GM12878 (cell line): Measurements from ENCODE around the gene CPLX1. TPM values are rescaled to one million over a fixed set of nuclear protein-coding genes. Genes with fewer than 3 reads are reported as not detected.

ENCODE experiments used
- ATAC-seq: fragments of 200-7000 bp; cut with Tn5 transposase; 3 replicates; pipeline ENCODE4 v1.9.1; 2020; ENCODE audit warnings: mild to moderate bottlenecking, moderate library complexity
- BruUV-seq: library from RNA; stranded (reverse); fragments of 400-500 nt; replicated peaks from 2 replicates; lab custom pipeline; 2021; lab: Mats Ljungman, UMichigan
- CTCF ChIA-PET: fragments of 300-600 bp; sonication (Branson Sonifier 250); formaldehyde crosslinking; extraction: SDS; loops from one replicate; lab custom pipeline; 2021; ENCODE audit warnings: inconsistent platforms; lab: Yijun Ruan, JAX
- POLR2A ChIA-PET: fragments of 350-600 bp; formaldehyde crosslinking; extraction: SDS; loops from one replicate; lab custom pipeline; 2021; ENCODE audit warnings: inconsistent platforms; lab: Charles Lee
- RAD21 ChIA-PET: fragments of 300-600 bp; sonication (Branson Sonifier 250); formaldehyde crosslinking; loops from one replicate; lab custom pipeline; 2023; ENCODE audit warnings: antibody characterized with exemption; ENCODE audit not compliant: unreplicated experiment; lab: Charles Lee
- SMC1A ChIA-PET: fragments of 300-600 bp; sonication (Branson Sonifier 250); formaldehyde crosslinking; loops from one replicate; lab custom pipeline; 2023; ENCODE audit not compliant: unreplicated experiment, uncharacterized antibody; lab: Charles Lee
- DNase-seq: peaks from one replicate; pipeline ENCODE4 v3.0.0-alpha.2; 2011; ENCODE audit warnings: low read depth, low spot score
- FAIRE-seq: peaks from 3 replicates; lab custom pipeline; 2011; peaks lifted over from hg19 to GRCh38; lab: Jason Lieb, UNC
- H2AFZ ChIP-seq: 2 replicates; pipeline ENCODE4 v1.6.0; 2011; ENCODE audit warnings: low read depth, low read length, control low read depth; ENCODE audit not compliant: control insufficient read depth
- H3K27ac ChIP-seq: 2 replicates; pipeline ENCODE4 v1.5.1; 2011; ENCODE audit warnings: control low read depth; ENCODE audit not compliant: control insufficient read depth, insufficient read depth
- H3K27me3 ChIP-seq, 2 experiments: replicated peaks in 1 of 2; 2 replicates each; pipeline versions ENCODE4 v1.6.0 to v1.6.1; 2011; ENCODE audit warnings: low read length in 1 of 2; ENCODE audit not compliant: control insufficient read depth in 2 of 2, insufficient read depth in 2 of 2
- H3K36me3 ChIP-seq, 2 experiments: 2 replicates each; pipeline ENCODE4 v1.5.1; 2011; ENCODE audit warnings: low read length in 1 of 2; ENCODE audit not compliant: control insufficient read depth in 2 of 2, insufficient read depth in 2 of 2
- H3K4me1 ChIP-seq: 2 replicates; pipeline ENCODE4 v1.6.1; 2011; ENCODE audit warnings: mild to moderate bottlenecking, low read length, moderate library complexity, mixed read lengths; ENCODE audit not compliant: control insufficient read depth, insufficient read depth
- H3K4me2 ChIP-seq: 2 replicates; pipeline ENCODE4 v1.6.0; 2011; ENCODE audit warnings: control low read depth; ENCODE audit not compliant: control insufficient read depth, insufficient read depth
- H3K4me3 ChIP-seq: fragments of 200-600 bp; sonication (generic); 2 replicates; pipeline ENCODE4 v1.5.1; 2016
- H3K79me2 ChIP-seq: 2 replicates; pipeline ENCODE4 v1.6.0; 2011; ENCODE audit warnings: low read length; ENCODE audit not compliant: control insufficient read depth, insufficient read depth
- H3K9ac ChIP-seq: 2 replicates; pipeline ENCODE4 v1.8.0; 2011; ENCODE audit warnings: low read length, control low read depth, mixed read lengths; ENCODE audit not compliant: control insufficient read depth, insufficient read depth
- H3K9me3 ChIP-seq: replicated peaks from 3 replicates; pipeline ENCODE4 v1.5.1; 2011; ENCODE audit warnings: mild to moderate bottlenecking, low read length; ENCODE audit not compliant: control insufficient read depth, insufficient read depth
- H4K20me1 ChIP-seq: 2 replicates; pipeline ENCODE4 v1.6.0; 2011; ENCODE audit not compliant: control insufficient read depth, insufficient read depth
- BHLHE40 ChIP-seq, 2 experiments: fragments of 450-650 bp in 1 of 2; IDR thresholded peaks; 2 replicates each; pipeline ENCODE4 v1.6.1; 2011 to 2017; ENCODE audit warnings: low read depth in 2 of 2, borderline replicate concordance in 1 of 2, improper control_type of control experiment in 1 of 2, low read length in 1 of 2, mild to moderate bottlenecking in 1 of 2
- HCFC1 ChIP-seq: fragments of 150-350 bp; IDR thresholded peaks from 2 replicates; pipeline ENCODE4 v1.6.1; 2014; ENCODE audit warnings: low read length
- IKZF2 ChIP-seq, 2 experiments: fragments of 450-650 bp; IDR thresholded peaks; 2 replicates each; pipeline ENCODE4 v1.6.1; 2017; ENCODE audit warnings: mild to moderate bottlenecking in 2 of 2, moderate library complexity in 2 of 2
- IRF4 ChIP-seq: IDR thresholded peaks from 2 replicates; pipeline ENCODE4 v1.6.1; 2011; ENCODE audit warnings: low read depth, low read length
- MYB ChIP-seq: fragments of 150-350 bp; IDR thresholded peaks from 2 replicates; pipeline ENCODE4 v1.6.1; 2014; ENCODE audit warnings: mild to moderate bottlenecking, low read depth, low read length, borderline replicate concordance
- PAX5 ChIP-seq: IDR thresholded peaks from 2 replicates; pipeline ENCODE4 v1.6.1; 2011; ENCODE audit warnings: low read depth, low read length, borderline replicate concordance
- PML ChIP-seq: IDR thresholded peaks from 2 replicates; pipeline ENCODE4 v1.6.1; 2012; ENCODE audit warnings: low read length, inconsistent platforms
- POLR2A ChIP-seq: IDR thresholded peaks from 2 replicates; pipeline ENCODE4 v1.6.1; 2011; ENCODE audit warnings: low read depth, mild to moderate bottlenecking, low read length
- RELB ChIP-seq: fragments of 450-650 bp; IDR thresholded peaks from 2 replicates; pipeline ENCODE4 v1.6.1; 2017; ENCODE audit warnings: low read depth, mild to moderate bottlenecking, moderate library complexity
- RFX5 ChIP-seq: IDR thresholded peaks from 2 replicates; pipeline ENCODE4 v1.6.1; 2011; ENCODE audit warnings: low read depth, low read length, improper control_type of control experiment
- SMC3 ChIP-seq: IDR thresholded peaks from 2 replicates; pipeline ENCODE4 v1.6.1; 2011; ENCODE audit warnings: low read length, improper control_type of control experiment, borderline replicate concordance
- TBL1XR1 ChIP-seq: IDR thresholded peaks from 2 replicates; pipeline ENCODE4 v1.6.1; 2012; ENCODE audit warnings: low read depth, low read length, improper control_type of control experiment
- TCF3 ChIP-seq: IDR thresholded peaks from 2 replicates; pipeline ENCODE4 v1.6.1; 2012; ENCODE audit warnings: low read depth, mild to moderate bottlenecking, low read length, borderline replicate concordance; ENCODE audit not compliant: insufficient read depth
- ZBTB4 ChIP-seq: fragments of 450-650 bp; formaldehyde crosslinking; IDR thresholded peaks from 2 replicates; pipeline ENCODE4 v1.4.0; 2022; ENCODE audit warnings: mild to moderate bottlenecking, moderate library complexity
- ZNF274 ChIP-seq: IDR thresholded peaks from one replicate; pipeline ENCODE4 v1.8.0; 2011; ENCODE audit not compliant: insufficient read length, insufficient read depth
- ZNF622 ChIP-seq: fragments of 450-650 bp; IDR thresholded peaks from 2 replicates; pipeline ENCODE4 v1.6.1; 2017; ENCODE audit warnings: mild to moderate bottlenecking, inconsistent platforms
- WGBS: methylation state at CpG from one replicate; pipeline ENCODE4 v1.1.6; 2016; ENCODE audit warnings: low lambda C conversion rate; ENCODE audit not compliant: insufficient replicate concordance, insufficient coverage; ENCODE audit errors: missing lambda C conversion rate; 5-methylcytosine and 5-hydroxymethylcytosine counted together
- in situ Hi-C: fragments of 300-500 bp; cut with MboI; formaldehyde crosslinking; loops from 9 replicates; pipeline ENCODE4 v1.14.3; 2018; ENCODE audit warnings: mixed read lengths
- intact Hi-C: fragments of 100-400 bp; cut with micrococcal nuclease; formaldehyde crosslinking; loops from one replicate; pipeline ENCODE4 v1.14.2; 2022; ENCODE audit not compliant: unreplicated experiment
- polyA plus RNA-seq, 11 experiments: library from polyadenylated mRNA; depleted of rRNA in 4 of 11; unstranded in 6 of 11; stranded (reverse) in 5 of 11; fragments of >200 nt; fragmentation: Nextera tagmentation in 4 of 11; fragmentation: Illumina TruSeq in 1 of 11; extraction: Ambion mirVana in 4 of 11; extraction: Trizol in 1 of 11; gene quantifications; 1 replicate in 1 of 11; 2 replicates in 10 of 11; pipeline versions ENCODE4 v1.2.1 to v1.2.3, GENCODE V29; 2011 to 2016; ENCODE audit warnings: inconsistent platforms in 2 of 11, missing spikeins in 2 of 11, low read depth in 1 of 11
- total RNA-seq, 4 experiments: library from RNA; depleted of rRNA in 3 of 4; stranded (reverse); fragments of >200 nt in 3 of 4; fragmentation: Illumina TruSeq in 1 of 4; extraction: Trizol in 1 of 4; gene quantifications; 2 replicates each; pipeline versions ENCODE4 v1.2.1 to v1.2.3, GENCODE V29; 2013 to 2021

CPLX1 gene
- total and polyA plus RNA-seq, 10 of the 15 experiments (the other 5 are each of a cell fraction or from before 2014, with no cell fraction given): 0.04 to 1.2 (median 0.13) TPM; not detected in 5

DNA sequence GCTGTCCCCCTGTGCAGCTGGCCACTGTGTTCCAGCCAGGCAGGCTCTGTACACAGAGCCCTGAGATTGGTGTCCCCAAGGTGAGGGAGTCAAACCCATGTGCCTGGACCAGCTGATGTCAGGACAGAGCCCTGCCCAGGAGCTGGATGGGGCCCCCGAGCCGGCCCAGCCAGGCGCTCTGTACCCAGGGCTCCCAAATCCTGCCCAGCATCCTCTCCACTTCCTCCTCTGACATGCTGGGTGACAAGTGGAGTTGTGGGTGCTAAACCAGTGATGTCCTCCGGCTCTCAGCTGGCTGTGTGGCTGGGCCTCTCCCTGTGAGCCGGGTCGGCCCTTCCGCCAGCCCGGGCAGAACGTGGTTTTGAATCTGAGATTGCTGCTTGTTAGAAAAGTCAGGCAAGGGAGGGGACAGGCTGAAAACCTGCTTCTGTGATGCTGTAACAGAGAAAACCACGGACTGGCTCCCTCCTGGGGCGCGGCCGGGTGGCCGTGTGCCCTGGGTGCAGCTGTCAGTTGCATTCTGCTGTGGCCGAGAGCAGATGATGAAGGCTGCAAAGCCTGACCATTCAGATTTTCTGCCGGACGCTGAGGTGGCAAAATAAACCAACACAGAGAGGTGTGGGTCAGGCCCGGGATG, 7.9 kb upstream of the CPLX1 start:
- Histone ChIP-seq H3K9me3 (peaks cover 5% of the 10 kb centered on the region; the same call in 2 of the 3 replicates), H3K27me3 (no peaks in the 10 kb centered on the region)
- ChIA-PET POLR2A (no interaction called here), SMC1A (no interaction called here)
- TF ChIP-seq SMC3 (no peak), PAX5 (no peak), ZBTB4 (no peak), ZNF274 (no peak), RELB (no peak), TBL1XR1 (no peak), IKZF2 (IDR thresholded peaks at IDR 0.05) (no peak), ZNF622 (no peak), HCFC1 (no peak), IRF4 (no peak), MYB (no peak), RFX5 (no peak), BHLHE40 (IDR thresholded peaks at IDR 0.05; ENCODE audit: borderline replicate concordance in 1 of 2, low read depth in 2 of 2, low read length in 1 of 2) (no peak), TCF3 (no peak), POLR2A (no peak), PML (no peak)
- TF ChIP-seq, all 136 proteins: peak for 0
- in situ Hi-C loops: no loop called here
- Histone ChIP-seq H3K27ac (no peak overlapping the region), H3K4me3 (no peak overlapping the region), H3K9ac (no peak overlapping the region), H2AFZ (no peak overlapping the region), H3K4me2 (no peak overlapping the region), H3K79me2 (no peaks in the 10 kb centered on the region), H4K20me1 (no peaks in the 10 kb centered on the region), H3K4me1 (no peaks in the 10 kb centered on the region), H3K36me3 (no peaks in the 10 kb centered on the region)
- intact Hi-C loops: no loop called here
- WGBS: 37% methylated on average over 18 of the region's 18 CpGs
- RAD21 ChIA-PET: no interaction called here
- ATAC-seq: peak; percentile 20; the same call in 2 of the 3 replicates
- no peak for FAIRE-seq
- no peak for DNase-seq
- BruUV-seq: no TSS peak
- CTCF ChIA-PET: no interaction called here
